GM19099 (cell line): Measurements from ENCODE around the gene CHST11.

Experiments
- POLR2A ChIP-seq: IDR thresholded peaks from 3 replicates; pipeline ENCODE4 v1.6.1; 2011; ENCODE audit warnings: low read depth; ENCODE audit not compliant: insufficient read length; ENCODE audit errors: extremely low read depth

CHST11 gene

DNA sequence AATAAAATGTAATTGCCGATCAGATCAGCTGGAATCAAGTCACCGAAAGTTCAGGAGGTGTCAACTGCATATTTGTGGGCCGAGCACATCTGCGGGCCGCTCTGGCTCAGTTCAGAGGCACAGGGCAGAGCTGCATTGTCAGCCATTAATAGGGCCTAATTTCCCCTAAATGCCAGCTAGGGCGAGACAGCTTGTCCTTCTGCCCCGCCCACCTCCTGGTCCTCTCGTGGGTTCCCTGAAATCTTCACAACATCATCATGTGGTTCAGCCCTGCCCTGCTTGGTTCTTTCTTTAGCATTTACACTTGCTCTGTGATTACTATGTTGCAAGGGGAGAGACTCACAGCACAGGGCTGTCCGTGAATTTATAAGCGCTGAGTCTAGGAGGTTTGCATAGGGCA is 148.9 kb downstream of the CHST11 start:
- TF ChIP-seq POLR2A = no peak

DNA sequence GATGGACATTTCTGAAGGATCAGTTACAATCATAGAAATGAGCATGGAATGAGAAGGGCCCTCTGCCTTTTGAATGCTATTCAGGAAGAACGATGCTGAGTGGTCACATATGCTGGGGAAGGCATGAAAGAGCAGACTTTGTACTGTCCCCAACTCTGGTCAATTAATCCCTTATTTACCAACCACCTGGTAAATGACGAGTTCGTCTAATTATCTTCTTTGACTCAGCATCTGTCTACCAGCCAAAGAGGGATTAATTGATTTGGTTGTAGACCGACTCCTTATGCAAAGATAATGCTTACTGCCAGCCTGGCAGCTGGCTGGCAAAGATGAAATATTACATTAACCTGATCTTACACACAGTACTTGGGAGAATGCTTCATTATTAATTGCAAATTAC is 152.2 kb downstream of the CHST11 start:
- TF ChIP-seq POLR2A = no peak

DNA sequence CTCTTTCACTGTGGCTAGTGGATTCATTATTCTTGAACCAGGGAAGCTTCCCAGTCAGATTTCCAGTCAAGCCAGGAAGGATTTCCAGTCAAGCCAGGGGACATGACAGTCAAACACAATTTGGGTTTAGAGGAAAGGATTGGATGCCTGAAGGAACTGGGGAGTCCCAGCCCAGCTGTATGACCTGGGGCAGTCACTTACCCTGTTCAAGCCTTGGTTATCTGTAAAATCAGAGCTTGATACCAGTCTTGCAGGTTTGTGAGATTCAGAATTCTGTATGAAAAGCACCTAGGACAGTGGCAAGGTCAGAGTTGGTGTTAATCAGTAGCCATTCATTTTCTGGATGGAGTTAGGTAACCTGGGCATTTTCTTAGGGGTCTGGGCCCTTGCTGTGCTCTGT is 152.7 kb downstream of the CHST11 start:
- TF ChIP-seq POLR2A = no peak

DNA sequence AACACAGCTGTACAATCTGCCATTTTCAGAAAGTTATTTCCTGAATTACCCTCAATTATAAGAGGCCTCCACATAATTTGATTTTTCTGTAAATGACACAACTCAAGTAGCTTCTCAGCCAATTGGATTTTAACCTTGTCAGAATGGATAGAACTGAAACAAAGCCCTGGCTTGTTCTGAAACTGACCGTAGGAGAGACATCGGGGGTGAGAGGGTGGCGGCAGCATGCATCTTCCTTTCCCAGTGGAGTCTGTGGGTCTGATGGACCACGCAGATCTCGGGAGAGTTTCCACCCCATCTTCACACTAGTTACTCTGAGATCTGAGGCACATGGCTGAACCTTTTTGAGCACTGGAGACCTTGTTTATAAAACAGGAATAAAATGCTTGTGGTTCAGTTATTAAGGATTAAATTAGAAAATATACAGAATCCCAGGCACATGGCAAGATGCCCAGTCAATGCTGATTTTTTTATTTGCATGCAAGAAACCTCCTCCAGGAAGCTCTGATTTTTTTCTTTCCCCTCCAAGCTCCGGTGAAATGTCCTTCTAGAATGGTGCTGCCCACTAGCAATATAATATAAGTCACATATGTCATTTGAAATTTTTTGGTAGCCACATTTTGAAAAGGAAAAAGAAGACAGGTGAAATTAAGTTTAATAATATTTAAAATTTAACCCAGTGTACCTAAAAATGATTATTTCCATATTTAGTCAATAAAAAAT is 153.9 kb downstream of the CHST11 start:
- TF ChIP-seq POLR2A = no peak

DNA sequence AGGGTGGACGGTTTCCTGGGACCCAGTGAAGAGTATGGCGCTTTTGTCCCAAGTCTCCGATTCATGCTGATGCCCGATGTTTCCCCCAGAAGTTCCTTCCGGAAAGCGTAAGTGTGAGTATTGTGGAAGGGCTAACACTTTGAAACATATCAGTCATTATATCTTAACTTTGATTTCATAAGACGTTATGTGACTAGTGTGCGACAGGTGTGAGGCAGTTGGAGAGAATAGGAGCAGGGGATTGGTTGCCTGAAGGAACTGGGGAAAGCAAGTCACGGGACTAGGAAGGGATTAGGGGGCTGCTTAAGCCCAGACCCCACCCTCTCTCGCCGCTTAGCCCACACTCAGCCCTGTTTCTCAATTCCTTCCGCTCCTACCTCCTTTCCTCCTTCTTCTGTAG is 154.9 kb downstream of the CHST11 start:
- no peak for TF ChIP-seq POLR2A

DNA sequence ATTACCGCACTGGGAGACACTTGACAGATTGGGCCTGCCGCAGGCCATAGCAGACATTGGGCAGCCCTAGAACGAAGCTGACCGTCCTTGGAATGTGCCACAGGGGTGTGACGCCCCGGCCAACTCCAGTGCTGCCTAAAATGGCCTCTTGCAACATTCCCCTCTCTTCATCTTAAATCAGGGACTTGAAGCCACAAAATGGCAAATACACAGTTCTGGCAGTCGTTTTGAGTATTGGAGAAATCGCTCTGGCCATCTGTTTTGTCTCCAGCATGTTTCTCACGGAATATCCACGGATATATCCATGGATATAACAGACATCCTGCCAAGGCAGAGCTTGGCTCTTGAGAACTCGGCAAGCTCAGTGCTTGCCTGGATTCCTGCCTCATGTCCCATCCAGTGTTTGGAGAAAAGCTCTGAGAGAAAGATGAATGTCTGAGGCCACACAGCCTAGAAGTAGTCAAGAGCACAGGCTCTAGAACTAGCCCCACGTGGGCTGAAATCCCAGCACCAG is 158.4 kb downstream of the CHST11 start:
- TF ChIP-seq POLR2A = no peak

DNA sequence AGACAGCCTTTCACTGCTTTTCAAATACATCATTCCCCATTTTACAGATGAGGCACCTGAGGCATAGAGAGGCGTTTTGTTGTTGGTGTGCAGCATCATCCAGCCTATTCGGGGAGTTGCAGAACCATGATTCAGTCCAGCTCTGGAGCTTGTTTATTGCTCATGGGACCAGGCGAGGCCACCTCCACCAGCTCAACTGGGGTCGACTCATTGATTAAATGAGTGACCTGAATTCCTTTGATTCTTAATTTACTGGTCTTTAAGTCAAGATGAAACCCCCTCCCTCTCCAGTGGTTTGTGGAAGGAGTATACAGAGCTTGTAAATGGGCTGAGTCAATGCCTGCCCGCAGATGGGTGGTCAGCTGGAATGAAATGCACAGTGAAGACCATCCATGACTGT is 161.9 kb downstream of the CHST11 start:
- no peak for TF ChIP-seq POLR2A

DNA sequence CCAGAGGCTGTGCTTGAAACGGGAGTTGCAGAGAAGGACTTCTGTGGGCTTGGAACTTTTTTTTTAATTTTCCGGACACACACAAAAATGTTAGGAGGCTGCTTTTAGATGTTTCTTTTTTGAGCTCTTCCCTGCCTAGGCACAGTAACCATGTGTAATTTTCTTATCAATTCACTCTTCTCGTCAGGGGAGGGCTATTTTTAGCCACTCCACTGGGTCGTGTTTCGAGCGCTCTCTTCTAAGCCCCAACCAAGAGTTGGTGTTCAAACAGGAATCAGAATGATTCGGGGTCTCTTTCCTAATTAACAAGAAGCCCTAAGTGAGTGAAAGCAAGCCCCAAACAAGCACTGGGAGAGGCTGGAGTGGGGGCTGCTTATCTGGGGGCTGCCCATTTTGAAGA is 162.6 kb downstream of the CHST11 start:
- no peak for TF ChIP-seq POLR2A

DNA sequence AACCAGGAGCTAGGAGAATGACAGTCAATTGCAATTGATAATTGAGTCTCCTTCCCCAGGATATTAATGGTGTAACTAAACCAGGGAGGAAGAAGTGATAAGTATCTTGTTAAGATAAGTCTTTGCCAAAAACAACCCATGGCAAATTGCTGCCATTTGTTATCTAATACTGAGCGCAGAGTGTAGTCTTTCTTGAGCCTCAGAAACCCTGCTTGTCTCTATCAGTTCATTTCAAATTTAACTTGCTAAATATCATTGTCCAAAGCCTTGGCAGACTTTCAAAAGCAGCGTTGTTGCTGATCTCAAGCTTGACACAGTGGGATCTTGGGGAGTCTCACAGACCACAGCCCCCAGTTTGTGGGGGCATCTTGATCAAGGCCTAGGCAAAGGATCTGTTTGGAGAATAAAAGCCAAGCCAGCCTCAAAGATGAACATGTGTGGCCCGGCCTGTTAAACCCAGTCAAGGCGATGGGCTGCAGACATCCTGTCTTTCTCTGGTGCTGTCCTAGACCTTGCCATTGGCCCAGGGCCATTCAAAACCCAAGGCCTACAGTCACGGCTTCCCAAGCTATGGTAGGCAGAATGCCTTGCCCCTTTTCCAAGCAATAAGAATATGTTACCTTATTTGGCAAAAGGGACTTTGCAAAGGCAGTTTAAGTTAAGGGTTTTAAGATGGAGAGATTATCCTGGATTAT is 164.2 kb downstream of the CHST11 start:
- no peak for TF ChIP-seq POLR2A

DNA sequence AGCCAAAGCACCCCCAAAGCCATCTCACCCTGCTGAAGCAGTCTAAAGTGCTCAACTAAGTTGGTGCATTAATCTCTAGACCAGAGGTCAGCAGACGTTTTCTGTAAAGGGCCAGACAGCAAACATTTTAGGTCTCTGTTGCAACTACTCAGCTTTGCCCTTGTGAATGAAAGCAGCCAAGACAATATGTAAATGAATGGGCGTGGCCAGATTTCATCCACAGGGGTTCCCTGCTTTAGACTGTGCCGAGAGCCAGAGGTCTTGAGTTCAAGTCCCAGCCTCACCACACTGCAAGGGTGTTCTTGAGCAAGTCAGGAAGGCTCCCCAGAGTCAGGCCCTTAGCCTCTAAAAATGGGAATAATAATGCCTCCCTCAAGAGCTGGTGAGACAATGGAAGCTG is 166.2 kb downstream of the CHST11 start:
- no peak for TF ChIP-seq POLR2A

DNA sequence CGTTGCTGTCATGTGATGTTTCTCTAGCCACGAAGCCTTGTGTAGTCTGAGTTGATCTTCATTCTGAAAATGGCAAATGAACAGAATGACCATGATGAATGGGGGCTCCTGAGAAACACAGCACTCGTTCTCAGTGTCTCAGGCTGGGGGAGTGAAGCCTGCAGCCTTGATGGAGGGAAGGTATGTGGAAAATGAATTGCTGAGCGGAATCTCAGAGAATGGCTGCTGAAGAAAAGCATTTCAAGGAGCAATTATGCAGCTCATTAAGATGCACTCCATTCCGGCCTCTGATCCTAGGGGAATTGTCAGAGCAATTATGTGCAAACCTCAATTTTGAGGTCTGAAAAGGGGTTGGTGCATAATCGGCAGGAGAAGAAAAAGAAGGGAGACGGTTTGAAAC is 167.1 kb downstream of the CHST11 start:
- TF ChIP-seq POLR2A = no peak

DNA sequence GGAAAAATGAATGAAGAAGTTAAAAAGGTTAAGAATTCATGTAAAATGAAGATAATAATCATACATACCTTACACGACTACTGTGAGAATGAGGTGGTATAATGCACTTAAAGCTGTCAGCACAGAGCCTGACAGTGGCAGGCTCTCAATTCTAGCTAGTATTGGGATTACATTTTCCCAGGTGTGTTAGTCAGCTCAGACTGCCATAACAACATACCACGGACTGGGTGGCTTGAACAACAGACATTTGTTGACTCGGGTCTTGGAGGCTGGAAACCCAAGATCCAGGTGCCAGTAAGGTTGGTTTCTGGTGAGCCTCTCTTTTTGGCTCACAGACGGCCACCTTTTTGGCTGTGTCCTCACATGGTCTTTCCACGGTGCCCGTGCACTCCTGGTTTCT is 167.8 kb downstream of the CHST11 start:
- no peak for TF ChIP-seq POLR2A

DNA sequence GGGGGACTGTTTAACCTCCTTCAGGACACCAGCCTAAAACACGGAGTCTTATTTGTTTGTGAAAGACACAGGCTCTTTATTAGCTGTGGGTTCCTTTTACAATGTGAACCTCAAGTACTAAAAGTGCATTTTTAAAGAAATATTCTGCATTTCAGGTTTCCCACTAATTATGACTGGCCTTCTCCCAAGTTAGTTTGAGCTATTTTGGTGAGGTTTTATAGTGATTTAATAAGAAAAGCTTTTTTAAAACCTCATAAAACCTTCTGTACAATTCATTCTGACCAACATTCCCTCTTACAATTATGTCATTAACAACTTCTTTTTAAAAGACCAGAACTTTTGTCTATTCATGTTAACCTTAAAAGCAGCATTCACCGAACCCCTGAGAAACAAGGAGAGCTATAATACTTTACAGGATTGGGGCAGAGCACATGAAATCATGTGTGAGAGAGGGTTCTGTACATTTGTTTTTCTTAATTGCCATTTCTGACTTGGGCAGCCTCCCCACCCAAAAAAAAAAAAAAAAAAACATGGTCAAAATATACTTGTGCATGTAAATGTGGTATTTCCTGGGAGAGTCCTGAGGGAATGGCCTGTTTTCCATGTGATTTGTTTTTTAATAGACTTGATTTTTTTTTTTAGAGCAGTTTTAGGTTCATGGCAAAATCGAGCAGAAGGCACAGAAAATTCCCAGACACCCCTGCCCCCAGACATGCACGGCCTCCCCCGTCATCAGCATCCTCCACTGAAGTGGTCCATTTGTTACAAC is 169.5 kb downstream of the CHST11 start:
- TF ChIP-seq POLR2A = no peak

DNA sequence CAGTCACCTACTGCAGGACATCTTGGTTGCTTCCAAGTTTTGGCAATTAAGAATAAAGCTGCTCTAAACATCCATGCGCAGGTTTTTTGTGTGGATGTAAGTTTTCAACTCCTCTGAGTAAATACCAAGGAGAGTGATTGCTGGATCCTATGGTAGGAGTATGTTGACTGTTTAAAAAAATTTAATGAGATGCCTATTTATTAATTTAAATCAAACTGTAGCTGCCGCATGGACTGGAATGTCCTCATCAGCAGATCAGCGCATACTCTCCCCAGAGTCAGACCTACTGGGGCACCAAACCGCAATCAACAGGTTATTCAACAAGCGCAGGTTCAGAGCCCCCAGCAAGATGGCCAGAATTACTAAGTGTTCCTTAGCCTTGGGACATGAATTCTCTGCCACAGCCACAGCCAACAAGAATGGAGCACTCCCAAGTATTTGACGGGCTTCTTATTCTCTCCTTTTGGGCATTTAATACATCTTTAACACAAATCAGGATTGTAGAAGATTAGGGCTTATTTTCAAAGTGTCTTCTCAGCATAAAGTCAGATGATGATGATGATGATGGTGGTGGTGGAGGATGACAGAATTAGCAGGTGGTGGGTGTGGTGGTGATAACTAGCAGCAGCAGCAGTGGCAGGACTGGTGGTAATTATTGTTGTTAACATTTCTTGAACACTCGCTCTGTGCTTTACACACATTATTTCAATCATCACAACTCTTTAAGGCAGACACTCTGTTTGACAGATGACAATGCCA is 170.7 kb downstream of the CHST11 start:
- TF ChIP-seq POLR2A = no peak
